ENCODE measurements around the gene SLAIN1. TPM values are rescaled to one million over a fixed set of nuclear protein-coding genes. Genes with fewer than 3 reads are reported as not detected.

The SLAIN1 gene
- total and polyA plus RNA-seq, 8 donors: 3.7 to 26.8 (median 12.1) TPM; not detected in 1

DNA sequence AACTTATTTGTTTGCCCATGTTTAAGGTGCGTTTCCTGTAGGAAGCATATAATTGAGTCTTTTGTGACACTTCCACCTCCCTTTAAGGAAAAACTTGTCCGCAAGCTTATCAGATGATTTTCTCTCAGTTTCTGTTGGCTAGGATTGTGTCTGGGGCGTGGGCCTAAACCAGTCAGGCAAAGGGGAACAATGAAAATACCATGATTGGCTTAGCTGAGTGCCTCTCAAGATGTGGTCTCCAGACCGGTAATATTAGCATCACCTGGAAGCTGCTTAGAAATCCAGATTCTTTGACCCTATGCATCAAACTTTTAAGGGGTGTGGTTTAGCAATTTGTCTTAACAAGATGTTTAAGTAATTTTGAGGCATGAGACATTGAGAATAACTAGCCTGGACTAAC lies 20.0 kb downstream of the SLAIN1 start:
- intact Hi-C loops (cut with DNase I; ENCODE audit: low total_unique reads): no loop called here
- H3K36me3 ChIP-seq: peaks cover 0 to 14% (median 7%) of the 10 kb centered on the region in 4 donors
- no peak overlapping the region for H3K27ac ChIP-seq
- H3K27me3 ChIP-seq: no peaks in the 10 kb centered on the region
- H3K9me3 ChIP-seq: peaks cover 0 to 5% (median 2%) of the 10 kb centered on the region in 4 donors
- 79 to 91% (median 84%) methylated on average over 4 of the region's 4 CpGs for WGBS, 5 donors
- DNase-seq: no peak
- TF ChIP-seq POLR2A (IDR thresholded peaks at IDR 0.05): no peak
- H3K4me3 ChIP-seq: no peak overlapping the region
- peaks cover 0 to 3% (median 0%) of the 10 kb centered on the region in 4 donors for H3K4me1 ChIP-seq

DNA sequence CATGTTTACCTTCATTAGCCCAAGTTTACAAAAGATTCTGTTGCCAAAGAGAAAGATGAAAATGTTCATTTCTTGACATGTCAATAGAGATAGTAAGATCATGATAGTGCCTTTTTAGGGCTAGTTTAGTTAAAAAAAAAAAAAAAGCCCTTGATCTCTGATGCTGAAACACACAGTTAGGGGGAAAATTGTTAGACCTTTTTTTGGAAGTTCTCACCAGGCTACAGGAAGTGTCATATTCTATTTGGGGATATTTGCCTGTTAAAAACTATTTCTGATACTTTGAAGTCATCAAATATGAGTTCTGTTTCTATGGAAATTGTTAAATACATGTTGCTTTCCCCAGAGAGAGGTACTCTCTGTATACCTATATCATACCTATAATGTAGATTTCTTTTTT lies 21.6 kb downstream of the SLAIN1 start:
- Histone ChIP-seq H3K4me1 (peaks cover 0 to 3% (median 0%) of the 10 kb centered on the region in 4 donors), H3K4me3 (no peak overlapping the region), H3K27ac (no peak overlapping the region), H3K27me3 (no peaks in the 10 kb centered on the region), H3K9me3 (no peaks in the 10 kb centered on the region), H3K36me3 (peaks cover 0 to 31% (median 20%) of the 10 kb centered on the region in 4 donors)
- no peak for DNase-seq
- TF ChIP-seq POLR2A (IDR thresholded peaks at IDR 0.05) (no peak), POLR2AphosphoS5 (IDR thresholded peaks at IDR 0.05) (no peak), EP300 (IDR thresholded peaks at IDR 0.05) (no peak)
- TF ChIP-seq, protein P1, sequence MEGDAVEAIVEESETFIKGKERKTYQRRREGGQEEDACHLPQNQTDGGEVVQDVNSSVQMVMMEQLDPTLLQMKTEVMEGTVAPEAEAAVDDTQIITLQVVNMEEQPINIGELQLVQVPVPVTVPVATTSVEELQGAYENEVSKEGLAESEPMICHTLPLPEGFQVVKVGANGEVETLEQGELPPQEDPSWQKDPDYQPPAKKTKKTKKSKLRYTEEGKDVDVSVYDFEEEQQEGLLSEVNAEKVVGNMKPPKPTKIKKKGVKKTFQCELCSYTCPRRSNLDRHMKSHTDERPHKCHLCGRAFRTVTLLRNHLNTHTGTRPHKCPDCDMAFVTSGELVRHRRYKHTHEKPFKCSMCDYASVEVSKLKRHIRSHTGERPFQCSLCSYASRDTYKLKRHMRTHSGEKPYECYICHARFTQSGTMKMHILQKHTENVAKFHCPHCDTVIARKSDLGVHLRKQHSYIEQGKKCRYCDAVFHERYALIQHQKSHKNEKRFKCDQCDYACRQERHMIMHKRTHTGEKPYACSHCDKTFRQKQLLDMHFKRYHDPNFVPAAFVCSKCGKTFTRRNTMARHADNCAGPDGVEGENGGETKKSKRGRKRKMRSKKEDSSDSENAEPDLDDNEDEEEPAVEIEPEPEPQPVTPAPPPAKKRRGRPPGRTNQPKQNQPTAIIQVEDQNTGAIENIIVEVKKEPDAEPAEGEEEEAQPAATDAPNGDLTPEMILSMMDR (IDR thresholded peaks at IDR 0.05): no peak
- intact Hi-C loops (cut with DNase I; ENCODE audit: low total_unique reads): no loop called here

DNA sequence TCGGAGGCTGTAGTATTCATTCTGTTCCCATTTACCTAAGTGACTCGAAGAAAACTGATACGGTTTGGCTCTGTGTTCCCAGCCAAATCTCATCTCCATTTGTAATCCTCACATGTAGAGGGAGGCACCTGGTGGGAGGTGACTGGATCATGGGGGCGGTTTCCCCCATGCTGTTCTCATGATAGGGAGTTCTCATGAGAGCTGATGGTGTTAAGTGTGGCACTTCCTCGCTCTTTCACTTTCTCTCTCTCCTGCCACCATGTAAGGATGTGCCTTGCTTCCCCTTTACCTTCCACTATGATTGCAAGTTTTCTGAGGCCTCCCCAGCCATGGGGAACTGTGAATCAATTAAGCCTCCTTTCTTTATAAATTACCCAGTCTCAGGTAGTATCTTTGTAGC lies 23.5 kb downstream of the SLAIN1 start:
- no peak overlapping the region for H3K4me3 ChIP-seq
- H3K27ac ChIP-seq: no peak overlapping the region
- TF ChIP-seq POLR2A (IDR thresholded peaks at IDR 0.05): no peak
- no peak for TF ChIP-seq POLR2AphosphoS5 (IDR thresholded peaks at IDR 0.05)
- TF ChIP-seq EP300 (IDR thresholded peaks at IDR 0.05): no peak
- TF ChIP-seq, protein P1 (IDR thresholded peaks at IDR 0.05): no peak
- intact Hi-C loops (cut with DNase I; ENCODE audit: low total_unique reads): no loop called here
- 84 to 95% (median 88%) methylated on average over 5 of the region's 5 CpGs for WGBS, 5 donors
- peaks cover 0 to 3% (median 0%) of the 10 kb centered on the region in 4 donors for H3K4me1 ChIP-seq
- no peaks in the 10 kb centered on the region for H3K9me3 ChIP-seq
- DNase-seq: no peak
- H3K27me3 ChIP-seq: no peaks in the 10 kb centered on the region
- peaks cover 0 to 31% (median 23%) of the 10 kb centered on the region in 4 donors for H3K36me3 ChIP-seq

DNA sequence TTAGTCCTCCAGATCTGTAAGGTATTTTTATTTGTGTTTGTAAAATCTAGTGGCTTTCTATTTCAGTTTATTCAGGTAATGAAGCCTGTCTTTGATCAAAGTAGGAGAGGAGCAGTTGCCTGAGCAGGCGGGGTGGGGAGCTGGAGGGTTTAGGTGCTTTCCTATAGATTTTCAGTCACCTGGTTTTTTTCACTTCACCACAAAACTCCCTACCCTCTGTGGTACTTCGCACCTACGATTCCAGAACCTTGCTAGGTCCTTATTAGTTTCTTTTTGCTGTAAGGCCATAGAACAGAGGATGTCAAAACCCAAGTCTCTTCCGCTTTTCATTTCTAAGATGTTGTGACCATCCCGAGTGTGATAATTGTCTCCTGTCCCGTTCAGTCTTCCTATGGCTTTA lies 26.6 kb downstream of the SLAIN1 start:
- Histone ChIP-seq H3K36me3 (peaks cover 0 to 31% (median 25%) of the 10 kb centered on the region in 4 donors), H3K4me1 (no peaks in the 10 kb centered on the region), H3K27me3 (no peaks in the 10 kb centered on the region), H3K27ac (no peak overlapping the region), H3K4me3 (no peak overlapping the region), H3K9me3 (no peaks in the 10 kb centered on the region)
- 77 to 94% (median 92%) methylated on average over 6 of the region's 6 CpGs for WGBS, 5 donors
- TF ChIP-seq, protein P1 (IDR thresholded peaks at IDR 0.05): no peak
- TF ChIP-seq POLR2AphosphoS5 (IDR thresholded peaks at IDR 0.05) (no peak), EP300 (IDR thresholded peaks at IDR 0.05) (no peak), POLR2A (IDR thresholded peaks at IDR 0.05) (no peak)
- intact Hi-C loops (cut with DNase I; ENCODE audit: low total_unique reads): no loop called here
- no peak for DNase-seq

DNA sequence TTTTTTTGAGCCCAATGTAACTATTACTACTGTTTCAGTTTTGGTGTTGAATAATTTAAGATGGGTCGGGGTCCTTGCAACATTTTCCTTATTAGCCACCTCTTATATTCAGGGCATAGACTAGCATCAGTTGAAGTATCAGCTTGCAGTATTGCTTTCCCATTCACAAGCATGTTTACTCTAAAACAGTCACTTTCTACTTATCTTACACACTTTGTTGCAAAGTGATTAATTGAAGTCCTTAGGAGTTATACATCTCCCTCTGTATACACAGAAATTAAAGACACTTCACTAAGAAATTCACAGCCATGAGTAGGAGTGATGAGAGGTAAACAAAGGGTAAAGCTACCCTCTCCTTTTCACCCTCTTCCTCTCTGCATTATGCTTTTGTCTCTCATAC lies 27.6 kb downstream of the SLAIN1 start:
- H3K4me3 ChIP-seq: no peak overlapping the region
- TF ChIP-seq POLR2A (IDR thresholded peaks at IDR 0.05): no peak
- no peak for TF ChIP-seq POLR2AphosphoS5 (IDR thresholded peaks at IDR 0.05)
- TF ChIP-seq, protein P1 (IDR thresholded peaks at IDR 0.05): no peak
- TF ChIP-seq EP300 (IDR thresholded peaks at IDR 0.05): no peak
- H3K4me1 ChIP-seq: no peaks in the 10 kb centered on the region
- DNase-seq: no peak
- 36 to 71% (median 65%) methylated on average over 1 of the region's 1 CpG for WGBS, 5 donors
- intact Hi-C loops (cut with DNase I; ENCODE audit: low total_unique reads): no loop called here
- H3K9me3 ChIP-seq: no peaks in the 10 kb centered on the region
- H3K27ac ChIP-seq: no peak overlapping the region
- H3K36me3 ChIP-seq: peaks cover 0 to 29% (median 24%) of the 10 kb centered on the region in 4 donors
- no peaks in the 10 kb centered on the region for H3K27me3 ChIP-seq

All from stomach (tissue), 9 donors.